COR-L47 (cell line): ENCODE measurements around the gene ERAL1.
"Not testable (repeated sequence)": the region's sequence is repeated elsewhere in the genome, so short reads cannot be mapped to it uniquely, and the experiment has no call there.

Source experiments
- DNase-seq: peaks from one replicate; lab custom pipeline; 2025; lab: John Stamatoyannopoulos, UW

ERAL1 gene

GRCh38 chr17:28879886-28880571 lies 25.2 kb downstream of the ERAL1 start:
- DNase-seq: no peak

- no peak for DNase-seq
Measured at GRCh38 chr17:28880572-28880945, 25.7 kb downstream of the ERAL1 start.

- DNase-seq: no peak
Measured at GRCh38 chr17:28881533-28882056, 26.8 kb downstream of the ERAL1 start.

- no peak for DNase-seq
Measured at GRCh38 chr17:28882154-28882895, 27.5 kb downstream of the ERAL1 start.

GRCh38 chr17:28883967-28884702 lies 29.3 kb downstream of the ERAL1 start:
- DNase-seq: no peak

GRCh38 chr17:28885363-28885762 lies 30.5 kb downstream of the ERAL1 start:
- no peak for DNase-seq

GRCh38 chr17:28885951-28886350 lies 31.1 kb downstream of the ERAL1 start:
- DNase-seq: no peak

GRCh38 chr17:28887871-28888471 lies 33.2 kb downstream of the ERAL1 start:
- no peak for DNase-seq

GRCh38 chr17:28888832-28889231 lies 34.0 kb downstream of the ERAL1 start:
- no peak for DNase-seq

- DNase-seq: no peak
Measured at GRCh38 chr17:28889996-28890395, 35.2 kb downstream of the ERAL1 start.

GRCh38 chr17:28891201-28891600 lies 36.4 kb downstream of the ERAL1 start:
- DNase-seq: no peak

- DNase-seq: no peak
Measured at GRCh38 chr17:28892024-28892423, 37.2 kb downstream of the ERAL1 start.

- not testable (repeated sequence) for DNase-seq
Measured at GRCh38 chr17:28893248-28894183, 38.7 kb downstream of the ERAL1 start.

GRCh38 chr17:28895794-28896447 lies 41.1 kb downstream of the ERAL1 start:
- no peak for DNase-seq

GRCh38 chr17:28896491-28896883 lies 41.7 kb downstream of the ERAL1 start:
- DNase-seq: no peak

GRCh38 chr17:28896884-28897768 lies 42.3 kb downstream of the ERAL1 start, which contains the start of gene FLOT2:
FLOT2 (minus strand) TSS chr17:28897733; CDS start chr17:28897574, 159 bp downstream.
- peak; percentile 77 for DNase-seq

GRCh38 chr17:28897769-28898526 lies 43.1 kb downstream of the ERAL1 start:
- DNase-seq: no peak

GRCh38 chr17:28898527-28898955 lies 43.7 kb downstream of the ERAL1 start:
- no peak for DNase-seq
